ENCODE data around the gene GRHL1. TPM values are rescaled to one million over a fixed set of nuclear protein-coding genes. Genes with fewer than 3 reads are reported as not detected.

GRHL1 gene
- total and polyA plus RNA-seq, 2 of the 4 experiments (the other 2 are of a cell fraction) = 0.18 to 0.21 TPM

GRCh38 chr2:10022445-10022844, 71.0 kb downstream of the GRHL1 start:
- intact Hi-C loops (cut with micrococcal nuclease) (no loop called here), in situ Hi-C loops (cut with MboI; ENCODE audit: low sequenced_read_pairs) (no loop called here), dilution Hi-C loops (cut with HindIII; ENCODE audit: low sequenced_read_pairs, unreplicated experiment) (no loop called here)
- POLR2A ChIA-PET (ENCODE audit: unreplicated experiment) = no interaction called here
- H2BK15ac ChIP-seq (ENCODE audit: low read depth, low read length) = no peak overlapping the region
- no peak overlapping the region for H2BK120ac ChIP-seq (ENCODE audit: low read depth, low read length)
- H2BK20ac ChIP-seq (ENCODE audit: low read depth, low read length) = no peak overlapping the region
- H3K18ac ChIP-seq (ENCODE audit: low read depth, low read length) = no peak overlapping the region
- H3K9me3 ChIP-seq (ENCODE audit: control insufficient read depth, insufficient read depth, low read length) = peaks cover 3% of the 10 kb centered on the region
- H3K27ac ChIP-seq (ENCODE audit: insufficient read depth, low read length) = no peak overlapping the region
- no peak overlapping the region for H2AK9ac ChIP-seq (replicated peaks; ENCODE audit: low read depth, low read length, poor library complexity)
- H3K23ac ChIP-seq (ENCODE audit: low read depth, low read length) = no peak overlapping the region
- no peak overlapping the region for H2BK5ac ChIP-seq (ENCODE audit: low read depth, low read length, poor library complexity, severe bottlenecking)
- H3K4ac ChIP-seq (ENCODE audit: low read depth, low read length) = no peak overlapping the region
- BruUV-seq (replicated peaks) = no TSS peak
- no peaks in the 10 kb centered on the region for H3K79me1 ChIP-seq (ENCODE audit: low read depth in 1 of 2, low read length in 2 of 2)
- H3K9me1 ChIP-seq (ENCODE audit: insufficient read depth, low read length) = peaks cover 6% of the 10 kb centered on the region; the same call in 1 of the 2 replicates
- no peak overlapping the region for H3K9ac ChIP-seq (ENCODE audit: low read depth, low read length)
- DNase-seq = no peak
- H3K4me2 ChIP-seq (ENCODE audit: low read depth, low read length) = no peak overlapping the region
- no peak overlapping the region for H2AK5ac ChIP-seq (ENCODE audit: low read depth, low read length)
- H4K20me1 ChIP-seq (ENCODE audit: insufficient read depth, low read length) = no peaks in the 10 kb centered on the region
- no peaks in the 10 kb centered on the region for H3K36me3 ChIP-seq (ENCODE audit: control insufficient read depth, insufficient read depth, low read length)
- no peak overlapping the region for H4K91ac ChIP-seq (ENCODE audit: insufficient read depth, low read depth, low read length)
- TF ChIP-seq SMC3 (IDR thresholded peaks at IDR 0.05; ENCODE audit: low read depth, low read length) (no peak), USF2 (IDR thresholded peaks at IDR 0.05; ENCODE audit: low read depth, low read length) (no peak)
- no peak overlapping the region for H2AFZ ChIP-seq (replicated peaks; ENCODE audit: low read length, poor library complexity)
- no peak overlapping the region for H3K4me3 ChIP-seq (ENCODE audit: insufficient read depth, low read depth, low read length)
- H4K8ac ChIP-seq (ENCODE audit: low read depth in 2 of 2, low read length in 2 of 2) = no peak overlapping the region
- H4K5ac ChIP-seq (ENCODE audit: low read depth, low read length) = no peak overlapping the region
- CTCF ChIA-PET = no interaction called here
- H3K4me1 ChIP-seq (ENCODE audit: control insufficient read depth, insufficient read depth, low read length) = peaks cover 2% of the 10 kb centered on the region; the same call in 1 of the 2 replicates
- no peak overlapping the region for H3K56ac ChIP-seq (ENCODE audit: extremely low read depth, insufficient read depth, low read length)
- WGBS, 2 experiments (ENCODE audit: extremely low coverage in 2 of 2, insufficient read length in 1 of 2) = no CpG with 5 or more reads among the region's 4 CpGs
- H3K14ac ChIP-seq (replicated peaks; ENCODE audit: low read depth, low read length) = no peak overlapping the region
- no peak for ATAC-seq (ENCODE audit: low read depth)
- H3K27me3 ChIP-seq (ENCODE audit: control insufficient read depth, insufficient read depth, low read length) = peaks cover 8% of the 10 kb centered on the region; the same call in 1 of the 2 replicates

Data from IMR-90 (cell line).